Liver (tissue), 9 donors: Measurements from ENCODE around the gene INPP5J. TPM values are rescaled to one million over a fixed set of nuclear protein-coding genes. Genes with fewer than 3 reads are reported as not detected.

Experiments used
- DNase-seq: peaks from one replicate; pipeline ENCODE4 v3.0.0-alpha.2; 2017; ENCODE audit warnings: low spot score
- H3K27ac ChIP-seq, 2 donors: one replicate each; pipeline ENCODE4 v1.7.0; 2013; ENCODE audit warnings: inconsistent platforms in 2 of 2, low read length in 2 of 2, control low read depth in 1 of 2, low read depth in 1 of 2, mild to moderate bottlenecking in 1 of 2
- H3K27me3 ChIP-seq, 4 donors: one replicate each; pipeline versions ENCODE4 v1.6.1 to v1.7.0; 2013; ENCODE audit warnings: low read length in 3 of 4, inconsistent platforms in 1 of 4, mild to moderate bottlenecking in 1 of 4, moderate library complexity in 1 of 4; ENCODE audit not compliant: control insufficient read depth in 4 of 4, insufficient read depth in 4 of 4
- H3K36me3 ChIP-seq, 4 donors: one replicate each; pipeline versions ENCODE4 v1.6.1 to v1.7.0; 2013; ENCODE audit warnings: low read length in 3 of 4, mild to moderate bottlenecking in 3 of 4, low read depth in 1 of 4, moderate library complexity in 1 of 4; ENCODE audit not compliant: control insufficient read depth in 4 of 4, insufficient read depth in 3 of 4
- H3K4me1 ChIP-seq, 4 donors: one replicate each; pipeline versions ENCODE4 v1.6.1 to v1.7.0; 2013; ENCODE audit warnings: low read length in 3 of 4, mild to moderate bottlenecking in 3 of 4, moderate library complexity in 1 of 4; ENCODE audit not compliant: control insufficient read depth in 4 of 4, insufficient read depth in 4 of 4
- H3K4me3 ChIP-seq, 3 donors: one replicate each; pipeline versions ENCODE4 v1.6.1 to v1.7.0; 2013; ENCODE audit warnings: low read length in 3 of 3, control low read depth in 1 of 3, low read depth in 1 of 3, mild to moderate bottlenecking in 1 of 3
- H3K9ac ChIP-seq, 2 donors: one replicate each; pipeline ENCODE4 v1.7.0; 2013; ENCODE audit warnings: low read length in 2 of 2, mild to moderate bottlenecking in 2 of 2, moderate library complexity in 2 of 2, control low read depth in 1 of 2, low read depth in 1 of 2
- H3K9me3 ChIP-seq, 4 donors: one replicate each; pipeline versions ENCODE4 v1.6.1 to v1.7.0; 2013; ENCODE audit warnings: low read length in 3 of 4; ENCODE audit not compliant: control insufficient read depth in 4 of 4
- CTCF ChIP-seq: fragments of 150-350 bp; IDR thresholded peaks from 2 replicates; pipeline ENCODE4 v1.5.1; 2017; ENCODE audit warnings: improper control_type of control experiment, low read depth, low read length; ENCODE audit not compliant: missing input control
- EGR1 ChIP-seq, 2 donors: IDR thresholded peaks; 2 replicates each; pipeline ENCODE4 v1.6.1; 2016 to 2018; ENCODE audit warnings: antibody characterized with exemption in 2 of 2, low read depth in 2 of 2
- FOXA2 ChIP-seq: IDR thresholded peaks from 2 replicates; pipeline ENCODE4 v1.6.1; 2016; ENCODE audit warnings: antibody characterized with exemption
- GABPA ChIP-seq, 2 donors: IDR thresholded peaks in 1 of 2; conservative IDR thresholded peaks in 1 of 2; 2 replicates each; pipeline ENCODE4 v1.6.1; 2016; ENCODE audit warnings: antibody characterized with exemption in 2 of 2, mild to moderate bottlenecking in 1 of 2, moderate library complexity in 1 of 2
- HNF4A ChIP-seq, 2 donors: conservative IDR thresholded peaks; 2 replicates each; pipeline ENCODE4 v1.6.1; 2016; ENCODE audit warnings: antibody characterized with exemption in 2 of 2, mild to moderate bottlenecking in 2 of 2
- HNF4G ChIP-seq: IDR thresholded peaks from 2 replicates; pipeline ENCODE4 v1.6.1; 2016; ENCODE audit warnings: antibody characterized with exemption
- JUND ChIP-seq, 2 donors: IDR thresholded peaks; 2 replicates each; pipeline ENCODE4 v1.6.1; 2016; ENCODE audit warnings: antibody characterized with exemption in 2 of 2
- NR2F2 ChIP-seq: IDR thresholded peaks from 2 replicates; pipeline ENCODE4 v1.6.1; 2016; ENCODE audit warnings: antibody characterized with exemption
- RAD21 ChIP-seq, 2 donors: IDR thresholded peaks; 2 replicates each; pipeline ENCODE4 v1.6.1; 2016; ENCODE audit warnings: antibody characterized with exemption in 2 of 2, mild to moderate bottlenecking in 2 of 2
- RXRA ChIP-seq, 2 donors: IDR thresholded peaks; 2 replicates each; pipeline ENCODE4 v1.6.1; 2017 to 2018; ENCODE audit warnings: antibody characterized with exemption in 2 of 2, mild to moderate bottlenecking in 1 of 2
- TAF1 ChIP-seq: conservative IDR thresholded peaks from 2 replicates; pipeline ENCODE4 v1.6.1; 2016; ENCODE audit warnings: antibody characterized with exemption, mild to moderate bottlenecking
- YY1 ChIP-seq: IDR thresholded peaks from 2 replicates; pipeline ENCODE4 v1.6.1; 2016; ENCODE audit warnings: antibody characterized with exemption, mild to moderate bottlenecking
- WGBS: extraction: QIAGEN DNeasy Blood & Tissue Kit; methylation state at CpG from one replicate; pipeline ENCODE4 v1.1.7; 2013; 5-methylcytosine and 5-hydroxymethylcytosine counted together
- polyA plus RNA-seq, 2 donors: library from polyadenylated mRNA; stranded (reverse) in 1 of 2; unstranded in 1 of 2; fragments of 200-250 nt in 1 of 2; fragments of >200 nt in 1 of 2; fragmentation: Nextera tagmentation in 1 of 2; extraction: Ambion mirVana in 1 of 2; gene quantifications; one replicate each; pipeline versions ENCODE4 v1.2.1 to v1.2.3, GENCODE V29; 2013 to 2015
- total RNA-seq, 2 donors: library from RNA; depleted of rRNA; stranded (reverse); fragments of >200 nt; gene quantifications; one replicate each; pipeline ENCODE4 v1.2.3, GENCODE V29; 2014
- TF ChIP-seq, protein P1 (sequence below): IDR thresholded peaks from 2 replicates; pipeline ENCODE4 v1.6.1; 2016; ENCODE audit warnings: antibody characterized with exemption
- TF ChIP-seq, protein P2 (sequence below): IDR thresholded peaks from 2 replicates; pipeline ENCODE4 v1.6.1; 2016; ENCODE audit warnings: antibody characterized with exemption
- TF ChIP-seq, protein P3 (sequence below): IDR thresholded peaks from 2 replicates; pipeline ENCODE4 v1.6.1; 2016; ENCODE audit warnings: antibody characterized with exemption, mild to moderate bottlenecking
- TF ChIP-seq, protein P4 (sequence below): IDR thresholded peaks from 2 replicates; pipeline ENCODE4 v1.6.1; 2016; ENCODE audit warnings: antibody characterized with exemption
- donor health status: healthy.
- donor health status: healthy.
- donor health status: healthy.
- donor health status: healthy.
- donor health status: healthy.

INPP5J gene
- total and polyA plus RNA-seq, 4 donors = 0.06 to 0.17 (median 0.11) TPM

GRCh38 chr22:31120230-31120629 lies 2.5 kb upstream of the INPP5J start:
- no peak overlapping the region for H3K9ac ChIP-seq
- no peaks in the 10 kb centered on the region for H3K9me3 ChIP-seq
- H3K4me3 ChIP-seq = no peak overlapping the region
- H3K27me3 ChIP-seq = no peaks in the 10 kb centered on the region
- TF ChIP-seq TAF1 (no peak), NR2F2 (no peak), HNF4G (no peak), RAD21 (IDR thresholded peaks at IDR 0.05) (no peak), RXRA (IDR thresholded peaks at IDR 0.05) (no peak), JUND (IDR thresholded peaks at IDR 0.05) (no peak), HNF4A (conservative IDR thresholded peaks at IDR 0.05) (no peak), YY1 (no peak), GABPA (IDR thresholded peaks at IDR 0.05 in 1 of 2, conservative IDR thresholded peaks at IDR 0.05 in 1 of 2) (no peak)
- TF ChIP-seq, protein P1, sequence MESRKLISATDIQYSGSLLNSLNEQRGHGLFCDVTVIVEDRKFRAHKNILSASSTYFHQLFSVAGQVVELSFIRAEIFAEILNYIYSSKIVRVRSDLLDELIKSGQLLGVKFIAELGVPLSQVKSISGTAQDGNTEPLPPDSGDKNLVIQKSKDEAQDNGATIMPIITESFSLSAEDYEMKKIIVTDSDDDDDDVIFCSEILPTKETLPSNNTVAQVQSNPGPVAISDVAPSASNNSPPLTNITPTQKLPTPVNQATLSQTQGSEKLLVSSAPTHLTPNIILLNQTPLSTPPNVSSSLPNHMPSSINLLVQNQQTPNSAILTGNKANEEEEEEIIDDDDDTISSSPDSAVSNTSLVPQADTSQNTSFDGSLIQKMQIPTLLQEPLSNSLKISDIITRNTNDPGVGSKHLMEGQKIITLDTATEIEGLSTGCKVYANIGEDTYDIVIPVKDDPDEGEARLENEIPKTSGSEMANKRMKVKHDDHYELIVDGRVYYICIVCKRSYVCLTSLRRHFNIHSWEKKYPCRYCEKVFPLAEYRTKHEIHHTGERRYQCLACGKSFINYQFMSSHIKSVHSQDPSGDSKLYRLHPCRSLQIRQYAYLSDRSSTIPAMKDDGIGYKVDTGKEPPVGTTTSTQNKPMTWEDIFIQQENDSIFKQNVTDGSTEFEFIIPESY = no peak
- TF ChIP-seq, protein P2, sequence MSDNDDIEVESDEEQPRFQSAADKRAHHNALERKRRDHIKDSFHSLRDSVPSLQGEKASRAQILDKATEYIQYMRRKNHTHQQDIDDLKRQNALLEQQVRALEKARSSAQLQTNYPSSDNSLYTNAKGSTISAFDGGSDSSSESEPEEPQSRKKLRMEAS = no peak
- TF ChIP-seq, protein P3, sequence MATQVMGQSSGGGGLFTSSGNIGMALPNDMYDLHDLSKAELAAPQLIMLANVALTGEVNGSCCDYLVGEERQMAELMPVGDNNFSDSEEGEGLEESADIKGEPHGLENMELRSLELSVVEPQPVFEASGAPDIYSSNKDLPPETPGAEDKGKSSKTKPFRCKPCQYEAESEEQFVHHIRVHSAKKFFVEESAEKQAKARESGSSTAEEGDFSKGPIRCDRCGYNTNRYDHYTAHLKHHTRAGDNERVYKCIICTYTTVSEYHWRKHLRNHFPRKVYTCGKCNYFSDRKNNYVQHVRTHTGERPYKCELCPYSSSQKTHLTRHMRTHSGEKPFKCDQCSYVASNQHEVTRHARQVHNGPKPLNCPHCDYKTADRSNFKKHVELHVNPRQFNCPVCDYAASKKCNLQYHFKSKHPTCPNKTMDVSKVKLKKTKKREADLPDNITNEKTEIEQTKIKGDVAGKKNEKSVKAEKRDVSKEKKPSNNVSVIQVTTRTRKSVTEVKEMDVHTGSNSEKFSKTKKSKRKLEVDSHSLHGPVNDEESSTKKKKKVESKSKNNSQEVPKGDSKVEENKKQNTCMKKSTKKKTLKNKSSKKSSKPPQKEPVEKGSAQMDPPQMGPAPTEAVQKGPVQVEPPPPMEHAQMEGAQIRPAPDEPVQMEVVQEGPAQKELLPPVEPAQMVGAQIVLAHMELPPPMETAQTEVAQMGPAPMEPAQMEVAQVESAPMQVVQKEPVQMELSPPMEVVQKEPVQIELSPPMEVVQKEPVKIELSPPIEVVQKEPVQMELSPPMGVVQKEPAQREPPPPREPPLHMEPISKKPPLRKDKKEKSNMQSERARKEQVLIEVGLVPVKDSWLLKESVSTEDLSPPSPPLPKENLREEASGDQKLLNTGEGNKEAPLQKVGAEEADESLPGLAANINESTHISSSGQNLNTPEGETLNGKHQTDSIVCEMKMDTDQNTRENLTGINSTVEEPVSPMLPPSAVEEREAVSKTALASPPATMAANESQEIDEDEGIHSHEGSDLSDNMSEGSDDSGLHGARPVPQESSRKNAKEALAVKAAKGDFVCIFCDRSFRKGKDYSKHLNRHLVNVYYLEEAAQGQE = no peak
- TF ChIP-seq, protein P4, sequence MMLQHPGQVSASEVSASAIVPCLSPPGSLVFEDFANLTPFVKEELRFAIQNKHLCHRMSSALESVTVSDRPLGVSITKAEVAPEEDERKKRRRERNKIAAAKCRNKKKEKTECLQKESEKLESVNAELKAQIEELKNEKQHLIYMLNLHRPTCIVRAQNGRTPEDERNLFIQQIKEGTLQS = no peak
- WGBS = 76% methylated on average over 5 of the region's 5 CpGs
- no peak overlapping the region for H3K27ac ChIP-seq
- no peak for DNase-seq
- no peaks in the 10 kb centered on the region for H3K36me3 ChIP-seq
- H3K4me1 ChIP-seq = peaks cover 0 to 9% (median 3%) of the 10 kb centered on the region in 4 donors

GRCh38 chr22:31120642-31121041 lies 2.1 kb upstream of the INPP5J start:
- no peaks in the 10 kb centered on the region for H3K9me3 ChIP-seq
- no peaks in the 10 kb centered on the region for H3K36me3 ChIP-seq
- no peak overlapping the region for H3K4me3 ChIP-seq
- H3K27ac ChIP-seq = no peak overlapping the region
- H3K27me3 ChIP-seq = no peaks in the 10 kb centered on the region
- no peak for DNase-seq
- no peak for TF ChIP-seq RAD21 (IDR thresholded peaks at IDR 0.05)
- no peak for TF ChIP-seq NR2F2
- H3K4me1 ChIP-seq = peaks cover 0 to 9% (median 3%) of the 10 kb centered on the region in 4 donors
- no peak overlapping the region for H3K9ac ChIP-seq
- 98% methylated on average over 1 of the region's 1 CpG for WGBS

DNA sequence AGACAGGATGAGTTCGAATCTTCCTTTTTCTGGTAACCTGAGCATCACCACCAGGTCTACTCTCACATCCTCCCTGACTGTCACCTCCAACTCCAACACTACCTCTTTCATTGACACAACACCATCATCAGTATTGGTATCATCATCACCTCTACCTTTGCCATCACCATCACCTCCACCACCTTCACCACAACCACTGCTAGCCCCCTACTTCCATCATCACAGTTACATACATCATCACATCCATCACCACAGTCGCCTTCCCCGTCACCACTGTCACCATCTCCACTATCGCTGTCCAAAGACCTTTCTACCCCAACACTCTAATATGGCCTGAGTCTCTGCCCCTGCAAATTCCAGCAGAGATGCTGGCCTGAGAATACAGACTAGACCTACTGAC lies 1.4 kb upstream of the INPP5J start:
- Histone ChIP-seq H3K9ac (no peak overlapping the region), H3K9me3 (no peaks in the 10 kb centered on the region), H3K4me1 (peaks cover 0 to 9% (median 3%) of the 10 kb centered on the region in 4 donors), H3K27ac (no peak overlapping the region), H3K36me3 (no peaks in the 10 kb centered on the region), H3K4me3 (no peak overlapping the region), H3K27me3 (no peaks in the 10 kb centered on the region)
- no peak for DNase-seq
- 98% methylated on average over 4 of the region's 4 CpGs for WGBS
- TF ChIP-seq GABPA (IDR thresholded peaks at IDR 0.05 in 1 of 2, conservative IDR thresholded peaks at IDR 0.05 in 1 of 2) = no peak
- TF ChIP-seq HNF4A (conservative IDR thresholded peaks at IDR 0.05) = no peak
- TF ChIP-seq RAD21 (IDR thresholded peaks at IDR 0.05) = no peak
- TF ChIP-seq FOXA2 = no peak
- TF ChIP-seq NR2F2 = no peak
- TF ChIP-seq JUND (IDR thresholded peaks at IDR 0.05) = no peak
- TF ChIP-seq TAF1 = no peak
- no peak for TF ChIP-seq YY1
- TF ChIP-seq, protein P2 = no peak
- no peak for TF ChIP-seq EGR1 (IDR thresholded peaks at IDR 0.05; ENCODE audit: low read depth in 2 of 2)
- no peak for TF ChIP-seq CTCF
